KOPT-K1 (cell line): Measurements from ENCODE around the gene ITGA5.

ENCODE experiments used
- H3K27ac ChIP-seq: fragments of 200-600 bp; sonication (generic); 2 replicates; pipeline ENCODE4 v1.5.1; 2016; ENCODE audit warnings: antibody characterized with exemption, mild to moderate bottlenecking, low read depth, low read length; ENCODE audit not compliant: poor library complexity, severe bottlenecking
- H3K36me3 ChIP-seq: fragments of 200-600 bp; sonication (generic); 2 replicates; pipeline ENCODE4 v1.5.1; 2017; ENCODE audit warnings: antibody characterized with exemption, mild to moderate bottlenecking, low read length, moderate library complexity; ENCODE audit not compliant: insufficient read depth
- H3K9me3 ChIP-seq: fragments of 200-600 bp; sonication (generic); 2 replicates; pipeline ENCODE4 v1.5.1; 2017; ENCODE audit warnings: antibody characterized with exemption, low read length, mild to moderate bottlenecking; ENCODE audit not compliant: insufficient read depth, poor library complexity, severe bottlenecking

ITGA5 gene

DNA sequence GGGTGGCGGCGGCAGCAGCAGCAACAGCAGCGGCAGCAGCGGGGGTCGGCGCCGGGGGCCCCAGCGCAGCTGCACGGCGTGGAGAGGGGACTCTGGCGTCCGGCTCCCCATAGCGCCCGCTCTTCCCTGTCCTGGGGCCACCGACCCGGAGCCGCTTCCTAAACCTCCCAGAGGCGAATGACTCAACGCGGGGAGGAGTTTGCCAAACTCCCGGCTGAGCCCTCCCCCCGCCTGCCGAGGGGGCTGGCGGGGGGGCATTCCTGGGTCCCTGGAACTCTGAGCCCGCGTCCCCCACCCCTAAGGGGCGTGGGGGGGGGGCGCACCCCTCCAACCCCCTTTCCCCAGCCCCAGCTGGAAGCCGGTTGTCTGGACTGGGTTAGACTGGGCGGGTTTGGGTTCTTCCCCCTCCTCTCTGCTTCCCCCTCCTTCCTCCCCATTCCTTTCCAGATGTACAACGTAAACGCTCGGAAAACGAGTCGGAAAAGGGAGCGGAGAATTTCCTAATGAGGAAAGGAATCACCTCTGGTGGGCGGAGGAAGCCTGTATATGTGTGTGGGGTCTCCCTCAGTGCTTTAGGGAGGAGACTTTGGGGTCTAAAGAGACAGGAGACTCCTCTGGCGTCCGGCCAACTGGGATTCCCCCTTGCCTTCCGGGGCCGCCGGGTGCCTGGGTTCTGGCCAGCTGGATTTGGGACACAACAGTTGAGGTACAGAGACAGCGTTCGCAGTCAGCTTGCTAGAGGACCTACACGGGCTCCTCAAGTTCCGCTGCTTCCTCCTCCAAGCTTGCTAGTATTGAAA is at the start of gene ITGA5:
TSS of gene ITGA5 (minus strand) at position 179 of the 800 bp plus-strand sequence. CDS start at position 111, 68 bp downstream.
- peak within 1 kb of the TSS; percentile 98 for H3K27ac ChIP-seq
- no peaks in the 10 kb centered on the region for H3K36me3 ChIP-seq
- H3K9me3 ChIP-seq, result no peaks in the 10 kb centered on the region

DNA sequence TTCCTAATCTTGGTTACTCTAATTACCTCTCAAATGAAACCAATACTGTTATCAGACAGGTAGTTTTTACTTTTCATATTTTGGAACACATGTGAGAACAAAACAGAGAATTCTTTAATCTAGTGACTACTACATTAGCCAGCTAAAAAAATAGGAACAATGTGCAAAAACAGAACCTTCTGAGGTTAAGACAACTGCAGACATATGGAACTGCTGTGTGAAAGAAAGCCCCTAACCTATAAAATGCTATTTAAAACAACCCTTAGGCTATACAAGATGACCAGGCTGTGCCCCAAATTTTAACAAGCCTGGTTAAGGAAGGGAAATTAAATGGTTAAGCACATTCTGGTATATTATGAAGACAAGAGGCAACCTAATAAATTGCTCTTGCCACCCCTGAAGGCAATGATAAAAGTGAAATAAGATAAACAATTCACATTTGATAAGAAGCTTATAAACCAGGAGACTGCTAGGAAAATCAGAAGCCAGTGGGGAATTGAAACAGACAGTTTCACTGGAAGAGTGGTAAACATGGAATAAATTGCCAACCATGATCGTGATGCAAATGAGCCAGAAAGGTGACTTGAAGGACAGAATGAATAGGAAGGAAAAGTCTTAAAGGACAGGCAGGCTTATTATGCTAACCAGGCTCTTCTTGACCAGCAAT is 46.9 kb upstream of the ITGA5 start:
- Histone ChIP-seq H3K27ac (no peak overlapping the region), H3K36me3 (no peaks in the 10 kb centered on the region), H3K9me3 (no peaks in the 10 kb centered on the region)

- no peak overlapping the region for H3K27ac ChIP-seq
- H3K9me3 ChIP-seq, result no peaks in the 10 kb centered on the region
- no peaks in the 10 kb centered on the region for H3K36me3 ChIP-seq
These were observed 44.4 kb upstream of the ITGA5 start for GRCh38 chr12:54463484-54463883.

DNA sequence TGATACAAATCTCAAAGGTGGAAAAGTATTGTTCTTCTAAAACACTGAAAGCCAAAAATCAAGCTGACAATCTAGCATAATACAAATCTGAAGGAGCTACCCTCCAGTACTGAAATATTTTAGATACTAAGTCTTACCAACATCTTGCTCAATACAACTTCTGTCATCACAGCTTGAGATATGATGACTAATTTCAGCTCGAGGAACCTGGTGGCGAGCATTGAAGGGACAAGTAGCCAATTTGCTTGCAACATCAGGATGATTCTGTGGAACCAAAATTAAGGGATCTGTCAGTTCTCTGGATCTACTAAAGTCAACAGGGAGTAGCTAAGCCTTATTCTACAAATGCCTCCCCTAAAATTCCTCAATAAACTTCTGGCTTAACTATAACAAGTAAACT is 44.0 kb upstream of the ITGA5 start:
- H3K36me3 ChIP-seq, result no peaks in the 10 kb centered on the region
- H3K27ac ChIP-seq, result no peak overlapping the region

GRCh38 chr12:54460317-54460923 is 41.4 kb upstream of the ITGA5 start:
- Histone ChIP-seq H3K36me3 (no peaks in the 10 kb centered on the region), H3K9me3 (no peaks in the 10 kb centered on the region), H3K27ac (no peak overlapping the region)

More for the DNA sequence above, 44.0 kb upstream of the ITGA5 start:
- H3K9me3 ChIP-seq, result no peaks in the 10 kb centered on the region

DNA sequence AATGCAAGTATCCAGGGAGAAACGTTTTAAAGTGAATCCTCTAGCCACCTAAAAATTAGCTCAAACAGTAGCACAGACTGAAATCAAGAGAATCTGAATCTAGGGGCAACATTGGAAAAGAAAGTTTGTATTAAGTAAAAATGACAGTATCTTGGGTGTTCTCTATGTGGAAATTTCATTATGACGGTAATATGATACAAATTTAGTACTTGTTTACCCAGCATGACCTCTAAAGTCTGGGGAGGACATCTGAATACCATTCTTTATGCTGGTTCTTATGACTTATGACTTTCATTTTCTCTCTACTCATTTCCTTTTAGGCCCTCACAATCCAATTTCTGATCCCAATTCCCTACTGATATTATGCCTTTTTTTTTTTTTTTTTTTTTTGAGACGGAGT is 40.3 kb upstream of the ITGA5 start:
- Histone ChIP-seq H3K9me3 (no peaks in the 10 kb centered on the region), H3K27ac (no peak overlapping the region), H3K36me3 (no peaks in the 10 kb centered on the region)

- no peaks in the 10 kb centered on the region for H3K36me3 ChIP-seq
- no peaks in the 10 kb centered on the region for H3K9me3 ChIP-seq
- H3K27ac ChIP-seq, result no peak overlapping the region
These were observed 36.8 kb upstream of the ITGA5 start for GRCh38 chr12:54455760-54456469.

DNA sequence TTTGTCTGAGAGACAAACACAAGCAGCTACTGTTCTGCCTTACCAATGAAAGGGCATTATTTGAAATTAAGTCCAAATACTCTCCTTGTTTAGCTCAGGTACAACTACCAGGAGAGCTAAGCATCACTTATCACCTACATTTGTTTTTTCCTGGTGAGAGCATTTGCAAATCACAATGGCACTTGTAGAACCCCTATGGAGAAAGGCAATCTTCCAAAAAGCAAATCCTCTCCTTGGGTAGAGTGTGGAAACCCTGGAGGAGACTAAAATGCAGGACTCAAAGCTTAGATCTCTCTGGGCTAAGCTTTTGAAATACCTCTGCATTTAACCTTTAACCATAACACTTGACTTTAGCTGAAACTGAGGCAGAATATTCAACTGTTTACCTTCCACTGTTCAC is 33.6 kb upstream of the ITGA5 start:
- H3K27ac ChIP-seq, result no peak overlapping the region
- no peaks in the 10 kb centered on the region for H3K9me3 ChIP-seq
- no peaks in the 10 kb centered on the region for H3K36me3 ChIP-seq

GRCh38 chr12:54448344-54448743 is 29.3 kb upstream of the ITGA5 start:
- Histone ChIP-seq H3K9me3 (no peaks in the 10 kb centered on the region), H3K36me3 (no peaks in the 10 kb centered on the region), H3K27ac (no peak overlapping the region)

GRCh38 chr12:54447917-54448316 is 28.9 kb upstream of the ITGA5 start:
- Histone ChIP-seq H3K9me3 (no peaks in the 10 kb centered on the region), H3K27ac (no peak overlapping the region), H3K36me3 (no peaks in the 10 kb centered on the region)

DNA sequence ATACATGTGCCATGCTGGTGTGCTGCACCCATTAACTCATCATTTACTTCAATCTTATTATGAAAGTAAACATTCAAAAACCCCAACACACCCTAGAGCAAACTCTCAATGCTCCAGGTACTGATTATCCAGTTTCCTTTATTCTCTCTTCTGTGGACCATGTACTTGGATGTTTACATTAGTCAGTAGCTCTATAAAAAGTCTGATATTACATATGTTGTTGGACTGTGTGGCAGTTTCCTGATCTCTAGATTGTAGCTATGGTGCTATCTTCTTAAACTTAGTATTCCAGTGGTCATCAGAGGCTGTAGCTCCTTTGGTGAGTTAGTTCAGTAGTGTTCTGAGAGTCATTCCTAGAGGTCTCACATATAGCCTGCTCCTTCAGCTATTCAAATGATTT is 25.1 kb upstream of the ITGA5 start:
- H3K36me3 ChIP-seq, result no peaks in the 10 kb centered on the region
- H3K9me3 ChIP-seq, result no peaks in the 10 kb centered on the region
- H3K27ac ChIP-seq, result no peak overlapping the region

GRCh38 chr12:54443446-54443845 is 24.4 kb upstream of the ITGA5 start:
- Histone ChIP-seq H3K9me3 (no peaks in the 10 kb centered on the region), H3K27ac (no peak overlapping the region), H3K36me3 (no peaks in the 10 kb centered on the region)

GRCh38 chr12:54442961-54443360 is 23.9 kb upstream of the ITGA5 start:
- Histone ChIP-seq H3K9me3 (no peaks in the 10 kb centered on the region), H3K36me3 (no peaks in the 10 kb centered on the region), H3K27ac (no peak overlapping the region)

GRCh38 chr12:54442099-54442498 is 23.0 kb upstream of the ITGA5 start:
- H3K36me3 ChIP-seq, result no peaks in the 10 kb centered on the region
- H3K9me3 ChIP-seq, result no peaks in the 10 kb centered on the region
- no peak overlapping the region for H3K27ac ChIP-seq
